Right kidney (tissue), 1 donor: ENCODE measurements around the gene TBC1D5.

Experiments used
- DNase-seq: peaks from one replicate; pipeline ENCODE4 v3.0.0-alpha.2; 2016

TBC1D5 gene

DNA sequence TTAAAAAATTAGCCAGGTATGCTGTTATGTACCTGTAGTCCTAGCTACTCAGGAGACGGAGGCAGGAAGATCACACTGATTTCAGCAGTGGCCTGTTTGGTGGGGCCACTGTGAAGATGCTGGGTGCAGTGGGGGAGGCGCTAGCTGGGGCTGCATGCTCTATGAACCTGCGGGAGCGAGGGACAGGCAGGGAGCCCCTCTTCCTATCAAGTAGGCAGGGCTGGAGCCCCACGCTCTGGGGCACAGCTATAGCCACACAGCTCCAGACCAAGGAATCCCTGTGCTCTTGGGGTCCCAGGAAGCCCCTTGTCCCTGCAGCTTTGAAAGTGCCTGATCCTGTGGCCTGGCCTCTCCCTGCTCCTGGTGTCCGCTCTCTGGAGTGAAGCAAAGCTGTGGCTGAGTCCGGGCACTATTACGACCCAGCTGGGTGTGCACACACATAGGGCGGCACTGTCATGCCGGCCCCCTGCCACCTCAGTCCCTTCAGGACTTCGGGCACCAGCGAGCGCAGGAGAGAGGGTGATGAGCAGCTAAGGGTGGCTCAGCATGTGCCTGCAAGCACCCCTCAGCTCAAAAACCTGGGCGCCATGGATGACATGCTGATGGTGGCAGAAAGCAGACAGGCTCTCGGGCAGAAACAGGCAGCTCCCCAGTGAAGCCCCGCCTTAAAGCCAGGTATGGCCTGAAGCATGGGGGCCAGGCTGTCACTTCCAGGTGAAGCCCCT is 262.6 kb downstream of the TBC1D5 start:
- no peak for DNase-seq

DNA sequence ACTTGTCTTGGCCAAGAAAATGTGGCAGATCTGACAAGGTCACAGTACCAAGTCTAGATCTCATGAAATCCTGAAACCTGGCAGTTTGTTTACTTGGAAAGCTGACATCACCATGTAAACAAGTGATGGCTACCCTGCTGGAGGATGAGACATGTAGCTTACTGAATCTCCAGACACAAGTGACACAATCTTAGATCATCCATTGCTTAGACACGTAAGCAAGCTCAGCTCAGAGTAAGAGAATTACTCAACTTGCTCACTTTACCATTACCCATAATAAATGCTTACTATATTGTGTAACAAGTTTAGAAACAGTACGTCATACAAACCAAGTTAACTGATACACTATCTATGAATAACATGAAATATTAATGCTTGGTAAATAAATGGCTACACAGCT is 263.8 kb downstream of the TBC1D5 start:
- no peak for DNase-seq

DNA sequence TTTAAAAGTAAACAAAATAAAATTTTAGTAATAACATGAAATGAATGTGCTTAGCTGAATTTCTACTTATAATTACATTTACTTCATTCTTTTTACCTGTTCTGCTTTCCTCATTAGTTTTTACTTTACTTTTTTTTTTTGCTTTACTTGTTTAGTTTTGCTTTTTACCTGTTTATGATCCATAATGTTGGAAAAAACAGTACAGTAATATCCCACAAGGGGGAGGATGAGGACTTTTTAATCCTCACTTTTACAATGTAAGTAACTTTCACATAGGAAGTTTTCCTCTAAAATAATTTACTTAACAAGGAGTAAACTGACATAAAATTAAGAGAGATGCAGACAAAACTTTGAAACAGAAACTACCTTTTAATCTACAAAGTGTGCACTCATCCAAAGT is 268.7 kb downstream of the TBC1D5 start:
- no peak for DNase-seq

DNA sequence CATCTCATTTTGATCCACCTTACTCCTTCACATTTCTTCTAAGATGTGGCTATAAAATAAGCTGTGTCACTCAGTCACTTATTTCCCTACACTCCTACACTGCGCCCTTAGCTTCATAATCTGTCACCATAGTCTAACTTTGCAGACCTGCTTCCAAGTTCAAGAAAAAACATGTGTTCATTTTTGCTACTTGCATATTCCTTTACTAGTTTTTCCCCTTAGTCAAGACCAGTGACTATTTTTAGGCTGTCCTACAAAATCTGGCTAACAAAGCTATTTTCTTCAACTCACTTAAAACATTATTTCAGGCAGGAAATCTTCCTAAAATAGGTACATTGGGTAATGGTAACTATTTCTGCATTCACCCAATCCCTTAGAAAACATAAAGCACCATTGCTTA is 272.5 kb downstream of the TBC1D5 start:
- no peak for DNase-seq

DNA sequence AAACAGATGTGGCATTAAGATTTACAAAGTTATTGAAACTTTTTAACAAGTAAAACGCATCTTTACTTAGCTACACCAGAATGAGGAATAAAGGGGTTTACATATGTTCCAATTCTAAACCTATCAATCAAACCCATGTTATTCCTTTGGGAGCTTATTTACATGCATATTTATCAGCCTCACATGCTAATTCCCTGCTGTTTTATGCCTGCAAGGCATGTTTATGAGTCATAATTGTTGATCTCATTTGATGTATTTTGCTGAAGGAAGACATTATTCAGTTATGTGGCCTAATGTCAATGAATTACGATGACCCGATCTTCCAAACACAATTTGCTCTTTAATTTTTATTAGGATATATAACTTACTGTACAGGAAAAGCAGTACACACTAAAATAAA is 272.9 kb downstream of the TBC1D5 start:
- DNase-seq: no peak

DNA sequence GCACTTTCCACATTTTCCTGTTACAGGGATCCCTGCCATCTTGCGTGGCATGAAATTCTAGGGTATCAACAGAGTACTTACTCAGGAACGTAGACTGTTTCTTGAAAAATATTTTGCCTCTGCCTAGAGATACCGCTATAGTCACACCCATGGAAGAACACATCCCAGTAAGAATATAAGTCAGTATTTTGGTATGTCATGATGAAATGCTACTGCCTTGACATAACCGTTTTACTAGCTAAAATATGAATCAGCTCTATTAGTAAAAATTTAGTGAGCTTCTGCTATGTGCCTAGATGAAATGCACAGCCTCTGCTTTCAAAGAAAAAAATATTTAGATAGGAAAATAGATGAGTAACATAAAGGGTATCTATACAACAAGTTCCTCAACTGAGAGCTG is 276.4 kb downstream of the TBC1D5 start:
- DNase-seq: no peak

DNA sequence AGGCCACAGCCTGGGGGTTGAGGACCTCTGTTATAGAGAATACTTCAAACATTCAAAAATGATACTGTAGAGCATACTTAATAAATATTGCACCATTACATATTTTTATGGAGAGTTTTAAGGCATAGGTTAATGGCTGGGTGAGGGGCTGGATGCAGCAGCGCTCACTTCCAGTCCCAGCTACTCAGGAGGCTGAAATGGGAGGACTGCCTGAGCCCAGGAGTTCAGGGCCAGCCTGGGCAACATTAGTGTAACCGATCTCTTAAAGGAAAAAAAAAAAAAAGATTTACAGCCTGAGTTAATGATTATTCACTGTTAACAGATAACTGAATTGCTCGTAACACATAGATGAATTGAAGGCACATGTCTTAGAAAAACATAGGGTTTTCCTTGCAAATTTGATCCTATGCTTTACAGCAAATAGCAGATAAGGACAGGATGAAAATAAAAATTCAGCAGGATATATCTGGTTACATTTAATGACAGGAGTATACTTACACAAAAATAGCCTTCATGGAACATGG is 282.9 kb downstream of the TBC1D5 start:
- no peak for DNase-seq

DNA sequence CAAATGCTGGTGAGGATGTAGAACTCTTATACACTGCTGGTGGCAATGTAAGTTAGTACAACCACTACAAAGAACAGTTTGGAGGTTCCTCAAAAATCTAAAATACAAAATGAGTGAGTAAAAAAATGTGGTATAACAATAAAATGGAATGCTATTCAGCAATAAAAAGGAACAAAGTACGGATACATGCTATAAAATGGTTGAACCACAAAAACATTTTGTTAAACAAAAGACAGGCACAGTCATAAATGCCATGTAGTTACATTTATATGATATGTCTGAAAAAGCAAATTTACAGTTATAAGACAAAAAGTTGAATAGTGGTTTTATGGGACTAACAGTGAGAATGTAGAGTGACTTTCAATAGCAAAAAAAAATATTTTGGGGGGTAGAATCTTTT is 285.8 kb downstream of the TBC1D5 start:
- DNase-seq: no peak

DNA sequence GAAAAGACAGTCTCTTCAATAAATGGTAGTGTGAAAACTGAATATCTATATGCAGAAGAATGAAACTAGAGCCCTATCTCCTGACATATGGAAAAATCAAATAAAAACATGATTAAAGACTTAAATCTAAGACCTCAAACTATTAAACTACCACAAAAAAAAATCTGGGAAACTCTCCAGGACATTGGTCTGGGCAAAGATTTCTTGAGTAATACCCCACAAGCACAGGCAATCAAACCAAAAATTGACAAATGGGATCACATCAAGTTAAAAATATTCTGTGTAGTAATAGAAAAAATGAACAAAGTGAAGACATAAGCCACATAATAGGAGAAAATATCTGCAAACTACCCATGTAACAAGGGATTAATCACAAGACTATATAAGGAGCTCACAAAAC is 286.4 kb downstream of the TBC1D5 start:
- DNase-seq: no peak

DNA sequence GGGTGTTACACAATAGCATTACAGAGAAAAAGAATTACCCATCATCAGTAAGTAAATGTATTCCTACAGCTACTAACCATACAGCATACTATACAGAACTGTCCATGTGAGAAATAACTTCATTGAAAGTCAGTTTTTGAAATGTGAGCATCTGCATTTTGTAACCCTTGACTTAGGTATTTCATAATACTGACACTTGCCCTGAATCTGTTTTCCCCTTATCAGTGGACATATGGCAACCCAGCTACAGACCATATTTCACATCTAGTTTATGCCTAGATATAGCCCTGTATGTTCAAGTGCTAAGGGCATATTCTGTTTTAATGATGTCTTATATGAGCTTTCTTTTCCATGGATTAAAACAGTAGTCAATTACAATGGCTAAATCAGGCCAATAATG is 297.6 kb downstream of the TBC1D5 start:
- no peak for DNase-seq

DNA sequence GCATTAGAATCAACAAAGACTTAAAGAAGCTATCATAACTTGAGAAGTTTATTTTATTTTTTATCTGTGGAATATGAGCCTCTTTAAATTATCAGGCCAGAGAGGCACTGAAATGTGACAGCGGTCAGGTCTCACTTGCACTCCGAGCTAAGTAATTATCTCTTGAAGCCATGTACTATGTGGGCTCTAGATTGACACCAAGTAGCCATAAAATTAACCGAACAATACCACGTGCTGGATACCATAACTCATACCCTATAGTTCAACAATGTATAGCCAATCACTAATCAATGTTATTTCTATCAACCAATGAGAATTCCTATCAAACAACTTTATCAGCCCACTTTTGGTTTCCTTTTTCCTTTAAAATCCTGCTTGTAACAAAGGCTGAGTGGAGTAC is 299.3 kb downstream of the TBC1D5 start:
- no peak for DNase-seq

DNA sequence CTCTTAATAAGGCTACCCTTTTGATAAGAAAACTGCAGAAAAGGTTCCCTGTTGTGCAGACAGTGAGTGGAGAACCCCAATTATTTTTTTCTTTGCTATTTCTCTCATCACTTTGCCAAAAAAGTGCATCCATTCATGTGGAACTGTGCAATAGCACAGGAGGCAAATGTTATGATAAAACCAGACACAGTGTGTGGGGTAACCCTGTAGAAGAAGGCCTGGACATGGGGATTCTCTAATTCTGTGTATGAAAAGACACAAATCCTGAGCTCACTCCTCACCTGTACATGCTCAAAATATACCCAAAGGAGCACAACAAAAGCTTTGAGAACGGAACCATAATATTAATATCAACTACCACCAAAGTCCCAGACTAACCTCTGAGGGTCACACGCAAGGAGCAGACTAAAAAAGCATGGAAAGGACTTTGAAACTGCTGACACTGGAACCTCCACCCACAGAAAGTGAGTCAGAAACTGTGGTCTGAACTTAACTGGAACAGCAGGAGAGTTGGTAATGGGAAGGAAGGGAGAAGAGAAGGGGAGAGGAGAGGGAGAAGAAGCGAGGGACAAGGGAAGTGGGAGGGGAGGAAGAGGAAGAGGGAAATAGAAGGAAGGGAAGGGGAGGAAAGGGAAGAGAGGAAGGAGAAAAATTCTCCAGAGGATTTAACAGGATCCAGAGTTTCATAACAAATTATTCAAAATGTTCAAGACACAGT is 299.9 kb downstream of the TBC1D5 start:
- DNase-seq: no peak

DNA sequence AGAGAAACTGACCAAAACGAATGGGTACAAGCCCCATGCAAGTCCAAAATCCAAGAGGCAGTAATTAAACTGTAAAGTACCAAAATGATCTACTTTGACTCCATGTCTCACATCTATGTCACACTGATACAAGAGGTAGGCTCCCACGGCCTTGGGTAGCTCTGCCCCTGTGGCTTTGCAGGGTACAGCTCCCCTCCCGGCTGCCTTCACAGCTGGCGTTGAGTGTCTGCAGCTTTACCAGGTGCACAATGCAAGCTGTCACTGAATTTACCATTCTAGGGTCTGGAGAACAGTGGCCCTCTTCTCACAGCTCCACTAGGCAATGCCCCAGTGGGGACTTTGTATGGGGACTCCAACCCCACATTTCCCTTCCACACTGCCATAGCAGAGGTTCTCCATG is 308.6 kb downstream of the TBC1D5 start:
- no peak for DNase-seq

DNA sequence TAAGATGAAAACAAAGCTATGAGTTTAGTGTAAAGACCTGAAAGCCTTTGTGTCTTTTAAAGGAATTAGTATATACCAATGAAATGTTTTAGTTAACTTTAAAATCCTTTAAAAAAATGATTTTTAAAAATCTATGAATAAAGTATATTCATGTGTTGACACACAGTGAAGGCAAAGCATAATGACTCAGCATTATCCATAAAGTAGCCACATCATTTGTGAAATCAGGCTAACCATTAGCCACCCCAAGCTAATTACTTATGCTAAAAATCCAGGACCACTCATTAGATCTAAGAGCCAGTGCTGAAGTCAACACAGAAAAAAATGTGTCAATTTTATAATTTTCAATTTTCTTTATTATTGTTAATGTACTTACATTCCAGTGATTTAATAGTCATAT is 310.2 kb downstream of the TBC1D5 start:
- DNase-seq: no peak

DNA sequence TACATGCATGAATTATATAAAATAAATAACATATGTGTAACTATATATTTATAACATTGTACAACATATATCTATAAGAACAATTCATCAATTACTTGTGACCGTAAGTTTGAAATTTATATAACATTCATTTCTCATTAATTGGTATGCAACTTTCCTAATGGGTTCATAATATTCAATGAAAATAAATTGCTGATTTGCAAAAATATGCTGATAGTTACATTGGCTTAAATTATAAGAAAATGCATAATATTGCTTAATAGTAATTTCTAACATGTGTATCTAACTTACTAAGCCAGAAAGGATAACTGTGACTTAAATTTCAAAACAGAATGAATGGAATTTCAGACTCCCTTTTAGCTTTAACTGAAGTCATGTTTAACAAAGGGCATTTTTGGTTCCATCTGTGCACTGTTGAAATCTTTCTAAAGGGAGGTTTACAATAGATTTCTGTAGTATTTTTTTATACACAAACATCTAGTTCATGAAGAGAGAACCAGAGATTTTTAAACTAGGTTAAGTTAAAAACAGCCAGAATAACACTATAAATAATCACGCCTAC is 310.9 kb downstream of the TBC1D5 start:
- DNase-seq: no peak

DNA sequence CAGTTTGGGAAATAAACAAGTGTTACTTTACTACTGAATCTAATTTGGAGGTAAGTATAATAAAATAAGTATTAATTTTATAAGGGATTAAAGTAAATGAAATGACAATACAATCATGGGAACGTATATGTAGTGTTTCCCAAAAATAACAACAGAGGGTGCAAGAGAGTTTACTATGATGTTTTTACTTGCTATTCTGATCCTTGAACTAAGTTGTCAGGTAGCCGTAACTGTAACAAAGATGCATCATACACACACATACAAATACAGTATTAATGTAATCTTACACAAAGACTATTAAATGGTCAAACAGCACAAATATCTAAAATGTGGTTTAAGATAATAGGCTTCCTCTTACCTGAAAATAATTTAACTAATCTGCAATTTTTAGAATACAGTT is 311.4 kb downstream of the TBC1D5 start:
- no peak for DNase-seq

DNA sequence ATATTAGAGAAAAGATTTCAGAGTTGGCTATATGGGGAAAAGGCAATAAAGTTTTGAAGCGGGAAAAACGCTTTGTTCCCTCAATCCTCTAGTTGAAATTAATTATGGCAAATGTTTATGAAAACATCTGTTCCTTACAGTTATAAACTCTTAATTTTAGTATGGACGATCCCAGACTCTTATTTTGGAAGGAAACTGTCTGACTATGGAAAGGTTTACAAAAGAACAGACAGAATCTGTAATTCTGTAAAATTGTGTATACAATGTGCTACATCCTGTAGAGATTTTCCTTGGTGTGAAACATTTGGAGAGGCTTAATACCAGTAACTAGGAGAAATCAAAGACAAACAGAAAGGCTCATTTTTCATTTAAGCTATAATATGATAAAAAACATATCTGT is 311.8 kb downstream of the TBC1D5 start:
- no peak for DNase-seq

DNA sequence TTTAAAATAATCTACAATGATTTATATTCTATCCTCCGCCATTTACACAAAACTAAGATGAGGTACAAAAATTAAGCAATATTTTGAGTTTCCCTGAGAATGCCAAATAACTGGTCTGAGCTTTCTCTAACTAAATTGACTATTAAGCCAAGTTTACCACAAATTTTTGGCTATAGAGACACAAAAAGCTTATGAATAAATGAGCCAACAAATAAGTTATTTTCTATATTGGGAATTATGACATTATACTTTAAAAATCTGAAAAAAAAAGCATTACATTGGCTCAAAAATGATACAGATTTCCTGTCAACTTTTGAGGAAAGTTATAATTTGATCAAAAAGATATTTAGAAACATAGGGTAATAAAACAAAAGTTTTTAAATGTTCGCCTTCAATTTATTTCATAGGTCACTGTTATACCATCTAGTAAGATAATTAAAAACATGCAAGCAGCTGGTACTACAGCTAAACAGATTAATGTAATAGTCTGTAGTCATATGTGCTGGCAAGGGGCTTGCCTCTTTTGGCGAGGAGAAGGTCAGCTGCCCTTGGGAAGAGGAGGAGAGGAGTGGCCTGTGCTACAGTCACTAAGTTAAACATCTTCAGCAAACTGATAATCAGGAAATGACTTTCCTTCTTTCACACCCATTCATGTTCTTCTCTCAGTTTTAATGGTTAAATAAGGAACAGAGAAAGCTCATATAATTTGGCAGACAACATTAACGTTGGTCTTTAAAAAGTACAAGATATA is 318.5 kb downstream of the TBC1D5 start:
- DNase-seq: no peak

DNA sequence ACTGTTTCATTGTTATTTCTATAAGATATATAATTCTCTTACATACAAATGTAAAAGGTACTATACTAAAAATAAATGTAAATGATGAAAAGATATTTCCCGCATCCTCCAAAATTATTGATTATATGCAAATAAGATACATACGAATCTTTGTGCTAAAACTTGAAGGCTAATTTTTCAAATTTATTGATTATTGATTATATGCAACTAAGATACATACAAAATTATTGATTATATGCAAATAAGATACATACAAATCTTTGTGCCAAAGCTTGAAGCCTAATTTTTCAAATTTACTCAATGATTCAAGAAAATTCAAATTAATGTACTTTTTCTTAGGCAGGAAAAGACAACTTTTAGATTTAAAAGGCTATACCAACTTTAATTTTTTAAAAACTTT is 319.8 kb downstream of the TBC1D5 start:
- DNase-seq: no peak

DNA sequence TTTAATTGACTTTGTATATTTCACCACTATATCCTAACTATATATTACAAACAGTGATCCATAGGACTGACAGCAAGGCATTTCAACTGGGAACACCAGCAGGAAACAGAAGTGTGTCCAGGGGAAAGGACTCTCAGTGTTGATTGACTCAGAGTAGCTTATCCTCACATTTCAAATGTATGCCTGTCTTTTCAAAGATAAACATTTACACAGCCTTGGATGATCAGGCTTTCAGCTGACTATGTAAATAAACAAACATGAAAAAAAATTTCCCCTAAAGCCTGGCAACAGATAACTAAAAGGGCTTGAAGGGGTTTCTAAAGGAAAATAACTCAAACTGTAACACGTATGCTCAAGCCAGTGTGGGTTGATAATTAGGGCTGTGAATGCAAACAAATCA is 321.8 kb downstream of the TBC1D5 start:
- DNase-seq: no peak

DNA sequence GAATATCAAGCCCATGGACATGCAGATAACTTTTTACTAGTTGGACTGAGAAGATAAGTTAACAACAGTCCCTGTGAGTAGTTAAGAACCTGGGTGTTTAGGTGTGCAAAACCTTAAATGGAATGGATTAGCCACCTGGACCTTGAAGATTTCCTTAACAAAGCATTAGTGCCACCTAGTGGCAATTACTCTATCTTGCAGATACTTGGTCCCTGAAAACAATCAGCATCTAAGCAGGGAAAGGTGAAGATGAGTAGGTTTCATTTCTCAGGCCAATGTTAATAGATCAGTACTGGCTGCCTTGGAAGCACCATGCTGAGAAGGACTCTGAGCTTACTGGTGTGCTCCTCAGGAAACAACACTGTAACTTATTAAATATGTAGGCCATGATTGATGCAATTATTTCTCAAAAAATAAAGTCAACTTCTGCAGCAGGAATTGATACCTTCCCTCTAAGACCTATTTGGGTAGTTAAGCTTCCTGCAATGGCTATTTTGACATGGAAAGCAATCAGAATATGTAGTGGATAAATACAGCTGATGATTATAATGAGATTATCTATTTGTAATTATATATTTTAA is 329.4 kb downstream of the TBC1D5 start:
- peak; percentile 7 for DNase-seq

DNA sequence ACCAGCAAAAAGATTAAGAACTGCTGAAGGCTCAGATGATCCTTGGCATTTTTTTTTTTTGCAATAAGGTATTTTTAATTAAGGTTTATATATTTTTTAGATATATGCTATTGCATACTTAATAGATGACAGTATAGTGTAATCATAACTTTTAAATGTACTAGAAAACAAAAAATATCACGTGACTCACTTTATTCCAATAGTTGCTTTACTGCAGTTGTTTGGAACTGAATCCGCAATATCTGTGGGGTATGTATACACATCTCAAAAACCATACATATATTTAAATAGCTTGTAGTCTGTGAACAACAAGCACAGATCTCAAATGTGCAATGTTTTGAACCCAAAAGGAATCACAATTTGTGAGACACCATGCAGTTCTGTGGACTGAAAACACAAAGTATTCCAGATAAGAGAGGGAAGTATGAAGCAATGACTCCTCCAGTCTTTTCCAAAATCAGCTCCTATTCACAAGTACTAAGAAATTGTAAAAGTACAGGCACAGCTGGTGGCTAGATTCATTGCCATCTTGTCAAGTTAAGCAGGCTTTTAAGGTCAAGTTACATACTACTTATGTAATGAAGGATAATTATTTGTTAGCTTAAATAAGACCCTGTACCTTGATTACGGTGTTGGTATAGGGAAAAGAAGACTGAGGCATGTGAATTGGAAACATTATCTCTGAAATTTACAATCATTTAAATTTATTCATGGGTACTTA is 331.1 kb downstream of the TBC1D5 start:
- DNase-seq: no peak
